A549 (cell line): ENCODE measurements around the gene DNAJC5G. TPM values are rescaled to one million over a fixed set of nuclear protein-coding genes. Genes with fewer than 3 reads are reported as not detected.
A peak's percentile ranks its signal among the peaks of the same experiment; 100 is the strongest.

Source experiments
- ATAC-seq, 2 experiments: fragments of 200-7000 bp in 1 of 2; fragments of >200 bp in 1 of 2; cut with Nextera tagmentation in 1 of 2; cut with Tn5 transposase in 1 of 2; 3 replicates each; pipeline versions ENCODE4 v1.8.0 to v1.9.1; 2018 to 2020; ENCODE audit warnings: mild to moderate bottlenecking in 1 of 2, moderate library complexity in 1 of 2
- CTCF ChIA-PET: fragments of 300-600 bp; sonication (Branson Sonifier 250); formaldehyde crosslinking; extraction: SDS; loops from one replicate; lab custom pipeline; 2021; ENCODE audit warnings: antibody characterized with exemption, inconsistent platforms; lab: Yijun Ruan, JAX
- POLR2A ChIA-PET: fragments of 350-600 bp; formaldehyde crosslinking; extraction: SDS; loops from one replicate; lab custom pipeline; 2021; ENCODE audit warnings: antibody characterized with exemption, inconsistent platforms; lab: Yijun Ruan, JAX
- DNase-seq, 2 experiments: peaks; one replicate each; pipeline versions ENCODE4 v3.0.0 to v3.0.0-alpha.2; 2011 to 2016; ENCODE audit warnings: low read depth in 1 of 2, low spot score in 1 of 2
- FAIRE-seq: peaks from 2 replicates; lab custom pipeline; 2011; peaks lifted over from hg19 to GRCh38; lab: Jason Lieb, UNC
- H3K27ac ChIP-seq, 2 experiments: fragments of >200 bp; sonication (Bioruptor Twin); formaldehyde crosslinking; 3 replicates each; pipeline ENCODE4 v1.5.1; 2016 to 2017
- H3K4me1 ChIP-seq: fragments of >200 bp; sonication (Bioruptor Twin); formaldehyde crosslinking; 3 replicates; pipeline ENCODE4 v1.6.1; 2016
- H3K4me2 ChIP-seq: fragments of >200 bp; sonication (Bioruptor Twin); formaldehyde crosslinking; 3 replicates; pipeline ENCODE4 v1.6.1; 2016
- H3K4me3 ChIP-seq: fragments of >200 bp; sonication (Bioruptor Twin); formaldehyde crosslinking; 3 replicates; pipeline ENCODE4 v1.5.1; 2016
- H3K9me3 ChIP-seq: fragments of >200 bp; sonication (Bioruptor Twin); formaldehyde crosslinking; 3 replicates; pipeline ENCODE4 v1.6.1; 2016
- BHLHE40 ChIP-seq: IDR thresholded peaks from 2 replicates; pipeline ENCODE4 v1.6.1; 2012; ENCODE audit warnings: low read depth, low read length, inconsistent platforms
- CHD2 ChIP-seq: fragments of 150-350 bp; IDR thresholded peaks from 2 replicates; pipeline ENCODE4 v1.6.1; 2014; ENCODE audit warnings: low read length; ENCODE audit not compliant: partially characterized antibody
- E2F6 ChIP-seq: IDR thresholded peaks from 2 replicates; pipeline ENCODE4 v1.6.1; 2012; ENCODE audit warnings: low read depth, borderline replicate concordance
- ELK1 ChIP-seq: fragments of 150-350 bp; IDR thresholded peaks from 2 replicates; pipeline ENCODE4 v1.6.1; 2014; ENCODE audit warnings: low read depth, mild to moderate bottlenecking, low read length
- HES2 ChIP-seq: fragments of >200 bp; sonication (Bioruptor Twin); formaldehyde crosslinking; IDR thresholded peaks from 2 replicates; pipeline ENCODE4 v1.6.1; 2016
- HOXA7 ChIP-seq: fragments of 250-450 bp; sonication (Bioruptor Pico); IDR thresholded peaks from 2 replicates; pipeline ENCODE4 v1.5.0; 2020; ENCODE audit warnings: mild to moderate bottlenecking, moderate library complexity
- HOXB13 ChIP-seq: fragments of 250-450 bp; sonication (Bioruptor Pico); IDR thresholded peaks from 2 replicates; pipeline ENCODE4 v1.5.0; 2020; ENCODE audit warnings: low read depth, mild to moderate bottlenecking, moderate library complexity
- HOXB5 ChIP-seq: fragments of 250-450 bp; sonication (Bioruptor Pico); IDR thresholded peaks from 2 replicates; pipeline ENCODE4 v1.5.0; 2020; ENCODE audit warnings: mild to moderate bottlenecking, moderate library complexity
- KDM1A ChIP-seq: fragments of 200-600 bp; sonication (generic); IDR thresholded peaks from 2 replicates; pipeline ENCODE4 v1.6.1; 2016; ENCODE audit warnings: low read depth, mild to moderate bottlenecking
- KDM5A ChIP-seq: fragments of 200-600 bp; sonication (generic); IDR thresholded peaks from 2 replicates; pipeline ENCODE4 v1.6.1; 2016; ENCODE audit warnings: antibody characterized with exemption, mild to moderate bottlenecking
- MAZ ChIP-seq: fragments of 150-350 bp; IDR thresholded peaks from 2 replicates; pipeline ENCODE4 v1.6.1; 2014; ENCODE audit warnings: antibody characterized with exemption, low read depth, low read length, borderline replicate concordance
- MYC ChIP-seq: IDR thresholded peaks from 2 replicates; pipeline ENCODE4 v1.6.1; 2012; ENCODE audit warnings: mild to moderate bottlenecking, inconsistent platforms, low read length, improper control_type of control experiment, borderline replicate concordance
- NPAS2 ChIP-seq: fragments of 250-450 bp; sonication (Bioruptor Pico); IDR thresholded peaks from 2 replicates; pipeline ENCODE4 v1.8.0; 2022; ENCODE audit warnings: mild to moderate bottlenecking, moderate library complexity, borderline replicate concordance
- PBX3 ChIP-seq: IDR thresholded peaks from 2 replicates; pipeline ENCODE4 v1.6.1; 2012
- POLR2AphosphoS2 ChIP-seq: conservative IDR thresholded peaks from 2 replicates; pipeline ENCODE4 v1.6.1; 2012; ENCODE audit warnings: low read length, improper control_type of control experiment, inconsistent platforms
- REST ChIP-seq: fragments of 200-600 bp; sonication (generic); IDR thresholded peaks from 2 replicates; pipeline ENCODE4 v1.6.1; 2016; ENCODE audit warnings: antibody characterized with exemption, mild to moderate bottlenecking, moderate library complexity
- TP53 ChIP-seq: fragments of 250-450 bp; sonication (Bioruptor Pico); IDR thresholded peaks from 2 replicates; pipeline ENCODE4 v1.5.0; 2021; ENCODE audit warnings: mild to moderate bottlenecking, moderate library complexity
- WGBS: methylation state at CpG from one replicate; pipeline ENCODE4 v1.1.6; 2017; ENCODE audit errors: missing lambda C conversion rate; 5-methylcytosine and 5-hydroxymethylcytosine counted together
- polyA plus RNA-seq, 4 experiments: library from polyadenylated mRNA; depleted of rRNA in 3 of 4; stranded (reverse); fragments of >200 nt; fragmentation: RNase III in 1 of 4; extraction: RNeasy Plus Mini Kit Qiagen cat#74134 plus additional on column Dnase treatment in 1 of 4; gene quantifications; 2 replicates in 3 of 4; 3 replicates in 1 of 4; pipeline ENCODE4 v1.2.3, GENCODE V29; 2011 to 2017

DNAJC5G gene
- polyA plus RNA-seq, 2 of the 4 experiments (the other 2 are of a cell fraction), result not detected

GRCh38 chr2:27305516-27305915, 30.3 kb downstream of the DNAJC5G start:
- ATAC-seq, result 0 out of 6 replicates have a peak, but pooled peaks of 1 of the 2 experiments have one; percentile 9
- WGBS, result 90% methylated on average over 16 of the region's 16 CpGs
- DNase-seq, result no peak
- POLR2A ChIA-PET, result interaction anchor here (0.5 kb wide), 1 partner anchor 10 kb away, joined by 5 read pairs; no protein-coding TSS in a partner anchor
- H3K9me3 ChIP-seq, result no peaks in the 10 kb centered on the region
- CTCF ChIA-PET, result interaction anchor here (0.6 to 20.5 kb wide), 9 partner anchors 12 to 218 kb away, joined by 3 to 394 read pairs (median 29); partner anchors contain the start of genes DNAJC5G, KHK, MPV17 and TRIM54
- FAIRE-seq, result no peak
- no peak overlapping the region for H3K4me2 ChIP-seq
- no peak overlapping the region for H3K27ac ChIP-seq
- H3K4me3 ChIP-seq, result no peak overlapping the region
- TF ChIP-seq CHD2, result no peak
- no peak for TF ChIP-seq KDM1A
- TF ChIP-seq ELK1, result no peak
- no peak for TF ChIP-seq MYC
- TF ChIP-seq PBX3, result no peak
- no peak for TF ChIP-seq HES2
- TF ChIP-seq HOXB5, result no peak
- TF ChIP-seq NPAS2 (CRISPR knock-in tag), result no peak
- TF ChIP-seq, all 56 proteins: peak for 0
- H3K4me1 ChIP-seq, result 0 out of 3 replicates have a peak, but pooled peaks cover 3% of the 10 kb centered on the region

GRCh38 chr2:27306136-27306535, 30.9 kb downstream of the DNAJC5G start:
- no peak for DNase-seq
- Histone ChIP-seq H3K4me3 (no peak overlapping the region), H3K27ac (no peak overlapping the region), H3K4me1 (0 out of 3 replicates have a peak, but pooled peaks cover 3% of the 10 kb centered on the region), H3K4me2 (no peak overlapping the region), H3K9me3 (no peaks in the 10 kb centered on the region)
- no peak for FAIRE-seq
- TF ChIP-seq MAZ (no peak), HOXA7 (CRISPR knock-in tag) (no peak), KDM1A (no peak), E2F6 (no peak), KDM5A (no peak), POLR2AphosphoS2 (no peak), CHD2 (no peak), TP53 (CRISPR knock-in tag) (no peak), HOXB13 (CRISPR knock-in tag) (no peak), REST (no peak), BHLHE40 (no peak), PBX3 (no peak)
- CTCF ChIA-PET, result interaction anchor here (0.6 to 20.5 kb wide), 6 partner anchors 11 to 208 kb away, joined by 3 to 394 read pairs (median 140); partner anchors contain the start of genes DNAJC5G, MPV17 and TRIM54
- ATAC-seq, result no peak
- WGBS, result 81% methylated on average over 26 of the region's 26 CpGs
- POLR2A ChIA-PET, result no interaction called here
